ENCODE measurements around the gene MARK2.

The MARK2 gene

DNA sequence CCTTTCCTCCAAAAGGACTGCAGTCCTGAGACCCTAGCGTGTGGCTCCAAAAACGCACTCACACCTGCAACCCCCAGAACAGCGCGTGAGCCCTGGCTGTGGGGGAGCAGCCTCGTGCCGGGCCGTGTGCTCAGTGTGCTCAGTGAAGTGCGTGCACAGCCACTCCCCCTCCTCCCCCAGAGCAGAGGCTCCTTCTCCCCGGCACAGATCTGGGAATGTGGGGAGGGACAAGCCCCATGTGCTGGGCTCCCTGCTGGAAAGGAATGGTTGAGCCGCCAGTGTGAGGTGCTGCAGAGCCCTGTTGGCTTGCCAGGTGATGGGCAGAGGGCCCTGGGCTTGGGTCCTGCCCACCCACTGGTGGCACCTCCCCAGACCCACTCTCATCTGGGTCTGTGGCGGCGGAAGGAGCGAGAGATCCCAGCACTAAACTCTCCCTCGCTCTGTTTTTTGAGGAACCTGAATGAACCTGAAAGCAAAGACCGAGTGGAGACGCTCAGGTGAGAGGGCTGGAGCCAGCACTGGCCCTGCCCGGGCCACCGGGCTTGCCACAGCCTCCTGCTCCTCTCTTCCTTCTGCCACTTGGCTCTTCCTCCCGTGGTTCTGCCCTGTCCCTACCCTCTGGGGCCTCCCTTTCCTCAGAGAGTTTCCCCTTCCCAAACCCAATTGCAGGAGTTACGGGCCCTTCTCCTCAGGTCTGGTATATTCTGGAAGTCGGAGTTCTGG, 69.1 kb downstream of the MARK2 start:
- in situ Hi-C loops (cut with HindIII; ENCODE audit: low sequenced_read_pairs), result no loop called here

DNA sequence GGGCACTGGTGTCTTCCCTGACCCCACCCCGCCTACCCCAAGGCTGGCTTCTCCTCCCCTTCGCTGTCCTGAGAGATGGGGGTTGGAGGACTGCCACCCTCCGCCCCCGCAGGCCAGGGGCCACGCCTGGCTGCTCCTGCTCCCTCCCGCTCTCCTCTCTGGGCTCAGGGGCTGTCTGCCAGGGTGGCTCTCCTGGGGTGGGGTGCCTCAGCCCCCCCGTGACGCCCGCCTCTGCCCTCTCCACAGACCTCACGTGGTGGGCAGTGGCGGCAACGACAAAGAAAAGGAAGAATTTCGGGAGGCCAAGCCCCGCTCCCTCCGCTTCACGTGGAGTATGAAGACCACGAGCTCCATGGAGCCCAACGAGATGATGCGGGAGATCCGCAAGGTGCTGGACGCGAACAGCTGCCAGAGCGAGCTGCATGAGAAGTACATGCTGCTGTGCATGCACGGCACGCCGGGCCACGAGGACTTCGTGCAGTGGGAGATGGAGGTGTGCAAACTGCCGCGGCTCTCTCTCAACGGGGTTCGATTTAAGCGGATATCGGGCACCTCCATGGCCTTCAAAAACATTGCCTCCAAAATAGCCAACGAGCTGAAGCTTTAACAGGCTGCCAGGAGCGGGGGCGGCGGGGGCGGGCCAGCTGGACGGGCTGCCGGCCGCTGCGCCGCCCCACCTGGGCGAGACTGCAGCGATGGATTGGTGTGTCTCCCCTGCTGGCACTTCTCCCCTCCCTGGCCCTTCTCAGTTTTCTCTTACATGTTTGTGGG, 69.9 kb downstream of the MARK2 start:
- in situ Hi-C loops (cut with HindIII; ENCODE audit: low sequenced_read_pairs), result no loop called here

DNA sequence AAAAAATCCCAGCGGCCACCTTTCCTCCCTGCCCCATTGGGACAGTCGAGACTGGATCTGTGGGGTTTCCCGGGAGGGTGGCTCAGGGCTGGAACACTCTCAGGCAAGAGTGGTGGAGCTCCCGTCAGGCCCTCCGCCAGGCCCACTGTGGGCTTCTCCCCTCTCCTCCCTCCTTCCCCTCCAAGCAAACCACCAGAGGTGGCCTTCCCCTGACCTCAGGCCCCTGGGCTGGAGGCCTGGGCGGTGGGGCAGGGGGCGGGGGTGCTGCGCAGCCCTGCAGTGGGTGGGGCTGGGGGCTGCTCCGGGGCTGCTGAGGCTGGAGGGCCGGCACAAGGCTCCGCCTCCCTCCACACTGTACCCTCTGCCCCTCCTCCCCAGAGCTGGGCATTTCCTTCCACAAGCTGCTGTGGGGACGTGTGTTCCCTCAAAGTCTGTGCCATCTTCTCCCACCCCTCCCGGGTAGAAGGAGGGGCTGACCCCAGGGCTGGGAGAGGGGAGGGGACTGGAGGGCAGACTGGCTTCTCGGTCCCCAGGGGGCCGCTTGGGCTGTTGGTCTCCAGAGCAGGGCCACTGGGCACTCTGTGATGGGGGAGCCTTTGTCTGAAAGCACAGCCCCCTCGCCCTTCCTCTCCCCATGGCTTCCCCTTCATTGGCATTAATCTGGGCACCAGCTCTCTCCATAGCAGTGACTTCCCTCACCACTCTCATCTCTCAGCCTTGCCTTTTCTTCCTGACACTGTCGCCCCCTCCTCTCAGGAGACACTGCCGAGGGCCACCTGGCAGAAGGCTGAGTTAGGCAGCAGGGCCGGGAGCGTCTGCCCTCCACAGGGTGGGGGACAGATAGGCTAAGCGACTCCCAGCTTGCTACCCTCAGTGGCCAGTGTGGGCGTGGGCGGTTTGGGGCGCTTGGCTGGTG, 70.9 kb downstream of the MARK2 start:
- in situ Hi-C loops (cut with HindIII; ENCODE audit: low sequenced_read_pairs), result no loop called here

GRCh38 chr11:63910675-63911074, 71.8 kb downstream of the MARK2 start:
- in situ Hi-C loops (cut with HindIII; ENCODE audit: low sequenced_read_pairs), result no loop called here

GRCh38 chr11:63911440-63911839, 72.5 kb downstream of the MARK2 start:
- in situ Hi-C loops (cut with HindIII; ENCODE audit: low sequenced_read_pairs), result no loop called here

DNA sequence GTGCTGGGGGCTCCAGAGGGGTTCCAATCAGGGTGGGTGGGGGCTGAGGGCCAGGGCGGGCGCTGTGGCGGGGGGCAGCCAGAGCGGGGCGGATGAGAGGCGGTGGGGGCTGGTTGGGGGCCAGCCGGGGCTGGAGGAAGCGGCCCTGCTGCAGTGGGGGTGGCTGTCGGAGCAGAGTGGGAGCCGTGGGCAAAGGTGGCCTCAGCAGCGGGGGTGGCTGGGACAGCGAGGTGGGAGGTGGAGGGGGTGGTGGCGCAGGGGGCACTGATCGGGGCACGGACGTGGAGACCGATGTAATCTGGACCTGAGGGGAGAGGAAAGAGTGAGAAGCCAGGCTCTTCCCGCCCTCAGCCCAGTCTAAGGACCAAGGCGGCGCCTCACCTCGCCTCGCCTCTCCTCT, 73.0 kb downstream of the MARK2 start:
- in situ Hi-C loops (cut with HindIII; ENCODE audit: low sequenced_read_pairs), result no loop called here

GRCh38 chr11:63912678-63913077, 73.8 kb downstream of the MARK2 start:
- in situ Hi-C loops (cut with HindIII; ENCODE audit: low sequenced_read_pairs), result no loop called here

DNA sequence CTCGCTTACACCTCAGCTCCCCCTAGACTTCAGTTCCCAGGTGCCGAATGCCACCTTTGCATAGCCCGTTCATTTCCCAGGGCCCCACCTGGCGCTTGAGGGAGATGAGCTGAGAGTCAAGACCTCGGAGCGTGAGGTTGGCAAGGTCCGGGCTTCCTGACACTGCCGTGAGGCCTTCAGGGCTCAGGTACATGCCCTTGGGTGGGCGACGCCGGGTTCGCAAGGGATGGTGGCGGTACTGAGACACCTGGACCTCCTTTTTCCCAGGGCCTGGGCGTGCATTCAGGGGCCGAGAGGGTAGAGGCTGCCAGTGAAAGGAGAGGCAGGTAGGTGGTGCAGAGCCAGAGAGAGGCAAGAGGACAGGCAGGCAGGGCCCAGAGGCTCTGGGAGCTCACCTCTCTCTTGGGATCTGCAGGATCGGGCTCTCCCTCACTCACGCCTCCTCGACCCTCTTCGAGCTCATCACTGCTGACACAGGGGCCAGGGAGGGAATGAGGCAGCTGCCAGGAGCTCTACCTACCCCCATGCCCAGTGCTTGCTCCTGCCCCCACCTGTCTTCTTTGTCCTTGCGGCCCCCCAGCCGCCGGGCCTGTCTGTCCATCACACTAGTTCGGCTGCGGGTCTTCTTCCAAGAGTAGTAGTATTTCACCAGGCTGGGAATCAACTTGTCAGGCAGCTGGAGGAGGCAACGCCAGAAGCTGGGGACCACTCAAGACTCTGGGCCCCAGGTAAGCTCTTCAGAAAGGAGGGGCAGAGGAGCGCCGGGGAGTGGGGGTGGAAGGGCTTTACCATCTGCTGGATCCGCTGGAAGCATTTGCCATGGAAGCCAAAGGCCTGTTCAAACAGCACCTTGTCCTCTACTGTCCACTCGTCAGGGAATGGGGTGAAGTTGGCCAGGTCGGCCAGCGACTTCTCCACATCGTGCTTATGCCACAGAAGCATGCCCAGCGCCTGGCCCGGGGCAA, 75.2 kb downstream of the MARK2 start:
- in situ Hi-C loops (cut with HindIII; ENCODE audit: low sequenced_read_pairs), result no loop called here

GRCh38 chr11:63914896-63915691, 76.2 kb downstream of the MARK2 start:
- in situ Hi-C loops (cut with HindIII; ENCODE audit: low sequenced_read_pairs), result no loop called here

- in situ Hi-C loops (cut with HindIII; ENCODE audit: low sequenced_read_pairs), result no loop called here
Observed at GRCh38 chr11:63915961-63916836, 77.3 kb downstream of the MARK2 start.

DNA sequence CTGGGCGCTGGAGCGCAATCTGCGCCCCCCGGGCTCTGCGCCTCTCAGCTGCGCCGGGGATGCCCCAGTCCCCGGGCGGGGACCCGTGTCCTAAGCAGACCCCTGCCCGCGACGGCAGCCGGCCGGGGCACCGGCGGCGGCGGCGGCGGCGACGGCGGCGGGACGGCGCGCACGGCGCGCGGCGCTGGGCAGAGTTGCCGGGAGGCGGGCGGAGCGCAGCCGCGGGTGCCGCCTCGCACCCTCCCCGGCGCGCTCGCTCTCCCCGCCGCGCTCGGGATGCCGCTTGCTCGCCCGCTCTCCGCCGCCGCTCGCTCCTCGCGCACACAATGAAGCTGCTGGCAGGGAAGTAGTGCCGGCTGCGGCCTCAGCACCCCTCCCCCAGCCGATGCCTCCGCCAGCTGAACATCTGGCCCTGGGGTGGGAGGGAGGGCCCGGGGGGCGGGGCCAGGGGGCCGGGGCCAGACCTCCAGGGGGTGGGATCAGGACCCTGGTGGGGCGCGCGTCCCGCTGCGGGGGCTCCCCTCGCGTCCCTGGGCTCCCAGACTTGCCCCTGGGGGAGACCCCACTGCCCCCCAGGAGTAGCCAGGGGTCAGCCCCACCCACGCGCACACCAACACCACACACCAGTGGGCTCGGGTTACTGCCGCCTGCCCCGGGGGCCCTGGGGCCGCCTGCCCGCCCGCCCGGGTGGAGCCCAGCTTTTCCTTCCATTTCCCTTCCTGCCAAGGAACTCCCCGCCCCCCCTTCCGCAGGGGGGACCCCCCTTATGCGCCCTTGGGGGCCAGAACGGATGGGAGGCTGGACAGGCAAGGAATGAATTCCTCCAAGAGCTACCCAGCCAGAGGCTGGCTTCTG, 78.2 kb downstream of the MARK2 start, which contains the start of gene RCOR2:
TSS of gene RCOR2 (minus strand) at position 328 of the 855 bp plus-strand sequence. CDS start 708 bp downstream, outside the sequence.
- in situ Hi-C loops (cut with HindIII; ENCODE audit: low sequenced_read_pairs), result no loop called here

GRCh38 chr11:63917692-63918506, 79.0 kb downstream of the MARK2 start:
- in situ Hi-C loops (cut with HindIII; ENCODE audit: low sequenced_read_pairs), result no loop called here

DNA sequence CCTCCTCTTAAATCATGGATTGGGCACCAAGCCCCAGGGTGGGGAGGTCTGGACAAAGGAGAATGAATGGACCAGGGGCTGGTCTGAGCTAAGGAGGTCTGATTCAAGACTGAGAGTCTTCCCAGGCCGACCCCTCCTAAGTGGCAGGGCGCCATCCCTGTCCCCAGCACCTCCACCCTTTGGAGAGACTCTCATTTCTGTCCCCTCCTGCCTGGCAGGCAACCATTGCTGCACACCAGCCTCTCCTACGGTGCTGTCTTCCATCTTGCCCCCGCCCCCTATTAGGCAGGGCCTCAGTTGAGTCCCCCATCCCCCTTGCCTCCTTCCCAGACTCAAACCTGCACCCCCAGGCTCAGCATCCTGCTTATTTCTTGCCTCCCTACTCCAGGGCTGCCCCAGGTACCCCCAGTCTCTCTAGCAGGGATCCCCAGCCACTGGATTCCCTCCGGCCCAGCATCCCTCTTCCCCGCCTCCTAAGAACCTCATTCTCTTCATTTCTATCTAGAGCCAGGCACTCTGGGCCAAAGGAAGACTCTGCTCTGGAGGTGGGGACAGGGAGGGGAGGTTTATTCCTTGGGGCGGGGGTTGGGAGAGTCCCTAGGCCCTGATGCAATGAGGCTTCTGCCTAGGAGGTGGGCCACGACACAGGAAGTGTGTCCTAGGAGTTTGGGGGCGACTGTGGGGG, 79.7 kb downstream of the MARK2 start:
- in situ Hi-C loops (cut with HindIII; ENCODE audit: low sequenced_read_pairs), result no loop called here

DNA sequence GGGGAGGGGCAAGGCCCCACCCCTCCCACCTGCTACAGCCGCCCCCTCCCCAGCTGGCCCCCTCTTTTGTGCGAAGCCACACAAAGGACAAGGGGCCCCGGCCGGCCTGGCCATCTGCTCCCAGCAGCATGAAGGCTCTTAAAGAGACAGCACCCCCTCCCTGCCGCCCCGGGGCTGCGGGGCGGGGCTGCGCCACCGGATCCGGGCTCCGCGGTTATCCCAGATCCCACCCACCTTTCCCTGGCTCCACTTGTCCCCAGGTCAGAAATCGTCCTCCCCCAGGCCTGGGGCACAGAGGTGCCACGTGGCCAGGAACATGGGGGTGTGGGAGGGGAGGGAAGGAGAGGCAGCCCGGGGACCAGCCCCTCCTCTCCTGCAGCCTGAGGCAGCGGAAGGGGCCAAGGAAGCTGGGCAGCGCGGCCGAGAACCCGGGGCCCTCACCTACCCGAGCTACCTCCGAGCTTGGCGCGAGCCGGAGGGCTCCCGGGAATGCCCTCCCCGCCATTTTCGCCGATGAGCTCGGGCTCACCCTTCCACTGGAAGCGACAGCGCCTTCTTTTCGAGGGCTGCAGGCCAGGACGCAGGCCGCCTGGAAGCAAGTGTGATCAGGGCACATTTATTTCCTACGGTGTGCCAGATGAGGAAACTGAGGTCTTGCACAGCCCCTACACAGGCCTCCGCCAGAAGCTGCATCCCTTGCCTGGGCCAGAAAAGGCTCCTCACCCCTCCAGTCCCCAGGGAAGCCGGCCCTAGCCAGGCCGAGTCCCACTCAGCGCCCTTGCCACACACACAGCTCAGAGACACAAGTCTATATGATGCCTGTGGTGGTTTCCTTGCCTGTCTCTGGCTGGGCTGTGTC, 80.6 kb downstream of the MARK2 start:
- in situ Hi-C loops (cut with HindIII; ENCODE audit: low sequenced_read_pairs), result no loop called here
